Nephron (organoid): ENCODE measurements around the gene TPI1.
"Not testable (repeated sequence)": the region's sequence is repeated elsewhere in the genome, so short reads cannot be mapped to it uniquely, and the experiment has no call there.

Experiments used
- H3K27ac Mint-ChIP-seq, 3 experiments: 2 replicates each; pipeline ENCODE4 v1.8.0; 2020; ENCODE audit warnings: mixed read lengths in 3 of 3, mild to moderate bottlenecking in 2 of 3, moderate library complexity in 1 of 3
- H3K27me3 Mint-ChIP-seq: 2 replicates; pipeline ENCODE4 v1.8.0; 2021; ENCODE audit warnings: low read depth, mild to moderate bottlenecking, moderate library complexity, mixed read lengths
- H3K36me3 Mint-ChIP-seq: 2 replicates; pipeline ENCODE4 v1.8.0; 2020; ENCODE audit warnings: low read depth, mixed read lengths
- H3K4me1 Mint-ChIP-seq: 2 replicates; pipeline ENCODE4 v1.8.0; 2020; ENCODE audit warnings: mixed read lengths
- H3K4me3 Mint-ChIP-seq, 3 experiments: 2 replicates each; pipeline ENCODE4 v1.8.0; 2020; ENCODE audit warnings: mild to moderate bottlenecking in 3 of 3, mixed read lengths in 3 of 3, moderate library complexity in 2 of 3
- H3K9me3 Mint-ChIP-seq: 2 replicates; pipeline ENCODE4 v1.8.0; 2020; ENCODE audit warnings: mixed read lengths
- CTCF ChIP-seq, 3 experiments: fragments of 200-600 bp; sonication (generic); IDR thresholded peaks; one replicate each; pipeline ENCODE4 v1.5.0; 2021; ENCODE audit warnings: antibody characterized with exemption in 3 of 3; ENCODE audit not compliant: unreplicated experiment in 3 of 3

TPI1 gene

GRCh38 chr12:6866920-6867412, 365 bp upstream of the TPI1 start:
- H3K27ac Mint-ChIP-seq: peak overlapping the region; percentile 65 to 93 (median 91)
- no peaks in the 10 kb centered on the region for H3K9me3 Mint-ChIP-seq
- peaks cover 32% of the 10 kb centered on the region for H3K4me1 Mint-ChIP-seq
- H3K36me3 Mint-ChIP-seq: peaks cover 55% of the 10 kb centered on the region
- H3K27me3 Mint-ChIP-seq: peaks cover 7% of the 10 kb centered on the region
- peak overlapping the region; percentile 90 to 97 (median 96) for H3K4me3 Mint-ChIP-seq
- TF ChIP-seq CTCF (IDR thresholded peaks at IDR 0.05; ENCODE audit: unreplicated experiment in 3 of 3): no peak

GRCh38 chr12:6868211-6869048, 1.1 kb downstream of the TPI1 start:
- H3K9me3 Mint-ChIP-seq: no peaks in the 10 kb centered on the region
- H3K36me3 Mint-ChIP-seq: peaks cover 46% of the 10 kb centered on the region
- peaks cover 37% of the 10 kb centered on the region for H3K4me1 Mint-ChIP-seq
- no peak for TF ChIP-seq CTCF (IDR thresholded peaks at IDR 0.05; ENCODE audit: unreplicated experiment in 3 of 3)
- H3K4me3 Mint-ChIP-seq: peak overlapping the region; percentile 93 to 95 (median 94)
- H3K27ac Mint-ChIP-seq: peak overlapping the region; percentile 84 to 89 (median 89)
- H3K27me3 Mint-ChIP-seq: peaks cover 7% of the 10 kb centered on the region

GRCh38 chr12:6869049-6870021, 2.0 kb downstream of the TPI1 start:
- Mint-ChIP-seq H3K4me3 (peak overlapping the region; percentile 93 to 95 (median 94)), H3K36me3 (peaks cover 42% of the 10 kb centered on the region), H3K4me1 (peaks cover 42% of the 10 kb centered on the region), H3K9me3 (no peaks in the 10 kb centered on the region), H3K27ac (peak overlapping the region; percentile 84 to 89 (median 89)), H3K27me3 (peaks cover 7% of the 10 kb centered on the region)
- TF ChIP-seq CTCF (IDR thresholded peaks at IDR 0.05; ENCODE audit: unreplicated experiment in 3 of 3): peak; percentile 89 to 93 (median 90)

GRCh38 chr12:6870304-6870703, 3.0 kb downstream of the TPI1 start:
- not testable (repeated sequence) for H3K27ac Mint-ChIP-seq, H3K27me3 Mint-ChIP-seq, H3K9me3 Mint-ChIP-seq
- peak overlapping the region; percentile 70 to 95 (median 94) for H3K4me3 Mint-ChIP-seq
- H3K36me3 Mint-ChIP-seq: peaks cover 32% of the 10 kb centered on the region
- H3K4me1 Mint-ChIP-seq: peaks cover 42% of the 10 kb centered on the region

GRCh38 chr12:6871052-6871957, 4.0 kb downstream of the TPI1 start:
- TF ChIP-seq CTCF (IDR thresholded peaks at IDR 0.05; ENCODE audit: unreplicated experiment in 3 of 3): no peak
- H3K4me3 Mint-ChIP-seq: peak overlapping the region; percentile 87 to 95 (median 95)
- H3K4me1 Mint-ChIP-seq: peaks cover 40% of the 10 kb centered on the region
- H3K27ac Mint-ChIP-seq: peak overlapping the region in 2 of 3 experiments; percentile 25 to 74
- peaks cover 7% of the 10 kb centered on the region for H3K27me3 Mint-ChIP-seq
- peaks cover 29% of the 10 kb centered on the region for H3K36me3 Mint-ChIP-seq
- H3K9me3 Mint-ChIP-seq: no peaks in the 10 kb centered on the region
